Fibroblast of mammary gland (primary cell): ENCODE results near the gene TENM4.
"Not testable (repeated sequence)": the region's sequence is repeated elsewhere in the genome, so short reads cannot be mapped to it uniquely, and the experiment has no call there.

Experiments used
- DNase-seq: peaks from one replicate; pipeline ENCODE4 v3.0.0-alpha.2; 2010; ENCODE audit warnings: low read depth
- H3K4me3 ChIP-seq: 2 replicates; pipeline ENCODE4 v1.5.1; 2011; ENCODE audit warnings: low read depth, mild to moderate bottlenecking, low read length, moderate library complexity; ENCODE audit not compliant: control insufficient read depth
- CTCF ChIP-seq: conservative IDR thresholded peaks from 2 replicates; pipeline ENCODE4 v1.5.1; 2011; ENCODE audit warnings: low read depth, low read length, inconsistent platforms; ENCODE audit not compliant: control insufficient read depth, insufficient read depth

Gene TENM4

GRCh38 chr11:78646564-78647185 is 794.2 kb downstream of the TENM4 start:
- no peak overlapping the region for H3K4me3 ChIP-seq
- peak; percentile 82 for TF ChIP-seq CTCF
- DNase-seq: peak; percentile 44

GRCh38 chr11:78645226-78646202 is 795.3 kb downstream of the TENM4 start:
- no peak overlapping the region for H3K4me3 ChIP-seq
- TF ChIP-seq CTCF: peak; percentile 97
- peak; percentile 70 for DNase-seq

- DNase-seq: no peak
- TF ChIP-seq CTCF: no peak
- H3K4me3 ChIP-seq: no peak overlapping the region
Measured at GRCh38 chr11:78643676-78644056, 797.2 kb downstream of the TENM4 start.

- DNase-seq: no peak
- no peak for TF ChIP-seq CTCF
- H3K4me3 ChIP-seq: no peak overlapping the region
Measured at GRCh38 chr11:78642979-78643675, 797.7 kb downstream of the TENM4 start.

GRCh38 chr11:78641541-78641940 is 799.3 kb downstream of the TENM4 start:
- no peak for TF ChIP-seq CTCF
- H3K4me3 ChIP-seq: no peak overlapping the region
- DNase-seq: no peak

- no peak overlapping the region for H3K4me3 ChIP-seq
- no peak for TF ChIP-seq CTCF
- no peak for DNase-seq
Measured at GRCh38 chr11:78638704-78639380, 802.0 kb downstream of the TENM4 start.

GRCh38 chr11:78637527-78637926 is 803.3 kb downstream of the TENM4 start:
- not testable (repeated sequence) for DNase-seq, H3K4me3 ChIP-seq
